Lung (tissue), 12 donors: ENCODE data around the gene DNAJC16. TPM values are rescaled to one million over a fixed set of nuclear protein-coding genes. Genes with fewer than 3 reads are reported as not detected.

Experiments
- ATAC-seq: fragments of 200-7000 bp; cut with Tn5 transposase; one replicate; pipeline ENCODE4 v1.9.1; 2020; ENCODE audit warnings: moderate number of reproducible peaks; ENCODE audit not compliant: insufficient read depth, low FRiP score
- DNase-seq, 3 donors: peaks; one replicate each; pipeline ENCODE4 v3.0.0-alpha.2; 2013 to 2017
- H3K27ac ChIP-seq, 2 donors: one replicate each; pipeline ENCODE4 v1.5.1; 2013; ENCODE audit warnings: mild to moderate bottlenecking in 2 of 2, moderate library complexity in 2 of 2, control low read depth in 1 of 2, inconsistent platforms in 1 of 2, low read depth in 1 of 2, low read length in 1 of 2
- H3K27me3 ChIP-seq, 3 donors: one replicate each; pipeline ENCODE4 v1.5.1; 2013; ENCODE audit warnings: low read length in 2 of 3; ENCODE audit not compliant: control insufficient read depth in 3 of 3, insufficient read depth in 3 of 3
- H3K36me3 ChIP-seq, 4 donors: one replicate each; pipeline ENCODE4 v1.5.1; 2013; ENCODE audit warnings: low read length in 4 of 4, mild to moderate bottlenecking in 1 of 4, moderate library complexity in 1 of 4; ENCODE audit not compliant: control insufficient read depth in 4 of 4, insufficient read depth in 4 of 4
- H3K4me1 ChIP-seq, 5 donors: one replicate each; pipeline ENCODE4 v1.5.1; 2013; ENCODE audit warnings: low read length in 5 of 5, mild to moderate bottlenecking in 2 of 5, moderate library complexity in 1 of 5; ENCODE audit not compliant: control insufficient read depth in 5 of 5, insufficient read depth in 5 of 5
- H3K4me3 ChIP-seq: one replicate; pipeline ENCODE4 v1.5.1; 2013; ENCODE audit warnings: mild to moderate bottlenecking, control low read depth, moderate library complexity
- H3K9ac ChIP-seq, 2 donors: one replicate each; pipeline ENCODE4 v1.5.1; 2013; ENCODE audit warnings: low read length in 2 of 2, control low read depth in 1 of 2; ENCODE audit not compliant: insufficient read depth in 1 of 2
- H3K9me3 ChIP-seq, 4 donors: one replicate each; pipeline ENCODE4 v1.5.1; 2013; ENCODE audit warnings: low read length in 3 of 4, mild to moderate bottlenecking in 1 of 4, moderate library complexity in 1 of 4; ENCODE audit not compliant: control insufficient read depth in 4 of 4, insufficient read depth in 3 of 4
- WGBS, 2 donors: extraction: QIAGEN DNeasy Blood & Tissue Kit; methylation state at CpG; one replicate each; pipeline ENCODE4 v1.1.7; 2013; 5-methylcytosine and 5-hydroxymethylcytosine counted together
- polyA plus RNA-seq, 2 donors: library from polyadenylated mRNA; stranded (reverse); fragments of 200-250 nt; gene quantifications; one replicate each; pipeline ENCODE4 v1.2.1, GENCODE V29; 2013
- total RNA-seq, 2 donors: library from RNA; depleted of rRNA in 1 of 2; stranded (reverse); fragments of >200 nt in 1 of 2; gene quantifications; one replicate each; pipeline ENCODE4 v1.2.1, GENCODE V29; 2014 to 2021
- TF ChIP-seq, protein P1 (sequence below): IDR thresholded peaks from 2 replicates; pipeline ENCODE4 v1.5.1; 2012; ENCODE audit warnings: mild to moderate bottlenecking; ENCODE audit errors: control extremely low read depth, extremely low read depth
- donor health status: control.
- donor health status: control.
- donor health status: Bipolar disorder and iron deficiency.
- donor health status: healthy.
- donor health status: DM: yes; HTN: yes; CAD: no.

Gene DNAJC16
- total and polyA plus RNA-seq, 4 donors, result 4.8 to 28.8 (median 12.8) TPM

DNA sequence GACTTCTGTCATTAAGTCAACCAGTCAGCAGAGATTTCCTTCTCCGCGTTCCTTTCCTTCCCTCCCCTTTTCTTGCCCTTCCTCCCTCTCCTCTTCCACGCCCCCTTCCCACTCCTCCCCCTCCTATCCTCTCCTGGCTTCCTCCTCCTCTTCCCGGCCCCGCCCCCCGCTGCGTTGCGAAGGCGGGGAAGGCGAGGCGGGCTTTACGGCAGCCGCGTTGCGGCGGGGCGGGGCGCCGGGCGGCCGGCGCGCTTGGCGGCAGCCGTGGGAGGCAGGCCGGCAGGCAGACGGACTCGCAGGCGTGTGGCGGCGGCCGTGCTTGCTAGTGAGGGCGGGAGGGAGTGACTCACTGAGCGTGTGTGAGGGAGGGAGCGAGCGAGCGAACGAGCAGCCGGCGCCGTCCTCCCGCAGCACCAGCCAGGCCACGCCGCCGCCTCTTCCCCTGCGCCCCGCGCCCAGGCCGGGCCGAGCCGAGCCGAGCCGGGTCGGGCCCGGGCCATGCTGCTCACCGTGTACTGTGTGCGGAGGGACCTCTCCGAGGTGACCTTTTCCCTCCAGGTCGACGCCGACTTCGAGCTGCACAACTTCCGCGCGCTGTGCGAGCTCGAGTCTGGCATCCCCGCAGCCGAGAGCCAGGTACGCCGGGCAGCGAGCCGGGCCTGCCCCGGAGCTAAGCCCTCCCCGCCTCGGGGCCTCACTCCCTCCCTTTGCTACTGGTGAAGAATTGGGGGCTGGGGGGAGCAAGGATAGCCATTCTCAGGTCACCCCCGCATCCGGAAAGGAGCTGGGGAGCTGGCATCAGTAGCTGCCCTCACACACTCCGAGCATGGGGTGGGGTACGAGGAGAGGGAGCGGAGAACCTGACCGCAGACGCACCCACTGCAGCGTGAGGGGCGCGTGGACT lies 90.8 kb downstream of the DNAJC16 start, which contains the start of gene DDI2:
Gene DDI2, plus strand, starts transcription at position 286 of the 904 bp plus-strand sequence. Its CDS starts 213 bp downstream, at position 499.
- WGBS, 2 donors, result 0 to 1% methylated on average over 75 to 86 of the region's 86 CpGs
- ATAC-seq (peak; percentile 95), DNase-seq (peak; percentile 99)
- peaks cover 3 to 39% (median 20%) of the 10 kb centered on the region in 5 donors for H3K4me1 ChIP-seq
- H3K9ac ChIP-seq, result peak within 1 kb of the TSS; percentile 78 to 86
- H3K27ac ChIP-seq, result peak within 1 kb of the TSS; percentile 89 to 99
- peaks cover 2 to 3% (median 2%) of the 10 kb centered on the region in 4 donors for H3K36me3 ChIP-seq
- no peaks in the 10 kb centered on the region for H3K27me3 ChIP-seq
- TF ChIP-seq, protein P1, sequence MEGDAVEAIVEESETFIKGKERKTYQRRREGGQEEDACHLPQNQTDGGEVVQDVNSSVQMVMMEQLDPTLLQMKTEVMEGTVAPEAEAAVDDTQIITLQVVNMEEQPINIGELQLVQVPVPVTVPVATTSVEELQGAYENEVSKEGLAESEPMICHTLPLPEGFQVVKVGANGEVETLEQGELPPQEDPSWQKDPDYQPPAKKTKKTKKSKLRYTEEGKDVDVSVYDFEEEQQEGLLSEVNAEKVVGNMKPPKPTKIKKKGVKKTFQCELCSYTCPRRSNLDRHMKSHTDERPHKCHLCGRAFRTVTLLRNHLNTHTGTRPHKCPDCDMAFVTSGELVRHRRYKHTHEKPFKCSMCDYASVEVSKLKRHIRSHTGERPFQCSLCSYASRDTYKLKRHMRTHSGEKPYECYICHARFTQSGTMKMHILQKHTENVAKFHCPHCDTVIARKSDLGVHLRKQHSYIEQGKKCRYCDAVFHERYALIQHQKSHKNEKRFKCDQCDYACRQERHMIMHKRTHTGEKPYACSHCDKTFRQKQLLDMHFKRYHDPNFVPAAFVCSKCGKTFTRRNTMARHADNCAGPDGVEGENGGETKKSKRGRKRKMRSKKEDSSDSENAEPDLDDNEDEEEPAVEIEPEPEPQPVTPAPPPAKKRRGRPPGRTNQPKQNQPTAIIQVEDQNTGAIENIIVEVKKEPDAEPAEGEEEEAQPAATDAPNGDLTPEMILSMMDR, result no peak
- no peaks in the 10 kb centered on the region for H3K9me3 ChIP-seq
- peak within 1 kb of the TSS; percentile 95 for H3K4me3 ChIP-seq

DNA sequence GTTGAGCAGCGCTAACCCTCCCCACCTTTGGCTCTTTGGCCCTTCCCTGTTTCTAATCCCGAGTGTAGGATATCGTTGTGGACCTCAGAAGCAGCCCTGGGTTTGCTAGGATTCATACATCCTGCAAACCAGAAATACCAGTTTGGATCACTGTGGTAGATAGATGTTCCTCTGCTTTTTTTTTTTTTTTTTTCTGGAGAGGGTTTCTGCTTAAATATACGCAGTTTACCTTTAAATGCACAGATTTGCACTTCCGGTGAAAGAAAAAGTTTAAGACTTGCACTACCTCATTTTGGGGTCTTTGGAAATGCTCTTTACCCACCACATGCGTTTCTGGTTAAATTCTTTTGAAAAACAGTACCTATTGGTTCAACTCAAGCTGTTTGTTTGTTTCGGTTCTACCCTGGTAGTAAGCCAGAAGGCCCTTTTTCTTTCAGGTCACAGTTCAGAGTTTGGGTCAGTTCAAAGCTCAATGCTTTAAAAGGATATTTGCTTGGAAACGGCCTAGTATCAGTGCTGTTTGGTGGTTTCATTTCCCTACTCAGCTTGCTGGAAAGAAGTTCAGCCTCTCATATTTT lies 91.5 kb downstream of the DNAJC16 start:
- Histone ChIP-seq H3K27me3 (no peaks in the 10 kb centered on the region), H3K9me3 (no peaks in the 10 kb centered on the region), H3K4me1 (peaks cover 3 to 46% (median 21%) of the 10 kb centered on the region in 5 donors), H3K36me3 (peaks cover 2 to 3% (median 2%) of the 10 kb centered on the region in 4 donors), H3K27ac (peak overlapping the region; percentile 89 to 99), H3K4me3 (peak overlapping the region; percentile 95), H3K9ac (peak overlapping the region; percentile 78 to 86)
- no peak for ATAC-seq
- 1 to 2% methylated on average over 8 of the region's 8 CpGs for WGBS, 2 donors
- DNase-seq, result peak in 1 of 3 donors; percentile 43
- TF ChIP-seq, protein P1, result no peak

DNA sequence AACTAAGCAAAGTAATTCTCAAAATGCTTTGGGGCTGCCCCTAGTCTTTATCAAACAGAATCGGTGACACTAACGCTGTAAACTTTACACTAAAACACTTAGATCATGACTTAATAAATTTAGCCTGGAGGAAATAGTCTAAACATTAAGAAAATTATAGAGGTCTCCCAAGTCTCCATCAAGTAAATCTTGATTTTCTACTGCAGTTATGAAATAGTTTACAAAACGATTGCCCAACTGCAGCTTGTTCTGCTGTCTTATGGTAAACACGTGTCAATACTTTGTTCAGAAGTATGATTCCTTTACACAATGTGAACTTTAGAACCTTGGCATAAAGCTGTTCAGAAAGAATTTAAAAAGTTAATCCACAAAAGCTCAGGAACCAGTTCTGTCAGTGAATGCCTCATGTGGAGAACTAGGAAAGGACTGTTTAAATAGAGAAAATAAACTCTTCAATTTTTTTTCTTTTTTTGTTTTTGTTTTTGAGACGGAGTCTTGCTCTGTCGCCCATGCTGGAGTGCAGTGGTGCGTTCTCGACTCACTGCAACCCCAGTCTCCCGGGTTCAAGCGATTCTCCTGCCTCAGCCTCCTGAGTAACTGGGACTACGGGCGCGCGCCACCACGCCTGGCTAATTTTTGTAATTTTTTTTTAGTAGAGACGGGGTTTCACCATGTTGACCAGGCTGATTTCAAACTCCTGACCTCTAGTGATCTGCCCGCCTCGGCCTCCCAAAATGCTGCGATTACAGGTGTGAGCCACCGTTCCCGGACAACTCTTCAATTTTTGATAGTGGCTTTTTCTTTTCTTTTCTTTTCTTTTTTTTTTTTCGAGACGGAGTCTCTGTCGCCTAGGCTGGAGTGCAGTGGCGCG lies 92.2 kb downstream of the DNAJC16 start:
- H3K4me3 ChIP-seq, result peak overlapping the region; percentile 95
- no peaks in the 10 kb centered on the region for H3K27me3 ChIP-seq
- H3K4me1 ChIP-seq, result peaks cover 3 to 46% (median 22%) of the 10 kb centered on the region in 5 donors
- 72 to 79% methylated on average over 26 of the region's 26 CpGs for WGBS, 2 donors
- peak overlapping the region; percentile 78 to 86 for H3K9ac ChIP-seq
- ATAC-seq, result no peak
- H3K27ac ChIP-seq, result peak overlapping the region; percentile 63 to 89
- no peaks in the 10 kb centered on the region for H3K9me3 ChIP-seq
- H3K36me3 ChIP-seq, result peaks cover 2 to 3% (median 2%) of the 10 kb centered on the region in 4 donors
- peak; percentile 22 to 95 (median 93) for DNase-seq
- TF ChIP-seq, protein P1, result no peak
